ENCODE measurements around the gene AP3B1. TPM values are rescaled to one million over a fixed set of nuclear protein-coding genes. Genes with fewer than 3 reads are reported as not detected.
A peak's percentile ranks its signal among the peaks of the same experiment; 100 is the strongest.

Gene AP3B1
- total RNA-seq, 2 donors from 2014 or later = 50.4 to 52.6 TPM

DNA sequence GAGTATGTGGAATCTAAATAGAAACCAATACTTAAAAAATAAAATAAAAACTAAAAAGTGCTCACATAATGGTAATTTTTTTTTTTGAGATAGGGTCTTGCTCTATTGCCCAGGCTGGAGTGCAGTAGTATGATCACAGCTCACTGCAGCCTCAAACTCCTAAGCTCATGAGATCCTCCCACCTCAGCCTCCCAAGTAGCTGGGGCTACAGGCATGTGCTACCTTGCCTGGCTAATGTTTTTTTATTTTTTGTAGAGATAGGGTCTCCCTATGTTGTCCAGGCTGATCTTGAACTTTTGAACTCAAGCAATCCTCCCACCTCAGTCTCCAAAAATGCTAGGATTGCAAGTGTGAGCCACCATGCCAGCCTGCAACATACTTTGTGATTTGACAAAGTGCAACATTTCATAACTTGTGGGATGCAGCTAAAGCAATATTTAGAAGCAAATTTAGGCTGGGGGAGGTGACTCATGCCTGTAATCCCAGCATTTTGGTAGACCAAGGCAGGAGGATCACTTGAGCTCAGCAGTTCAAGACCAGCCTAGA lies 18.4 kb downstream of the AP3B1 start:
- no peaks in the 10 kb centered on the region for H3K27me3 ChIP-seq (replicated peaks; ENCODE audit: insufficient read depth)
- H3K4me3 ChIP-seq = no peak overlapping the region
- DNase-seq (ENCODE audit: low spot score) (no peak), ATAC-seq (ENCODE audit: insufficient number of reproducible peaks, low FRiP score, low read depth) (no peak)
- peaks cover 5 to 12% of the 10 kb centered on the region in 2 donors for H3K4me1 ChIP-seq (ENCODE audit: control insufficient read depth in 1 of 2, low read depth in 2 of 2)
- TF ChIP-seq, protein P1, sequence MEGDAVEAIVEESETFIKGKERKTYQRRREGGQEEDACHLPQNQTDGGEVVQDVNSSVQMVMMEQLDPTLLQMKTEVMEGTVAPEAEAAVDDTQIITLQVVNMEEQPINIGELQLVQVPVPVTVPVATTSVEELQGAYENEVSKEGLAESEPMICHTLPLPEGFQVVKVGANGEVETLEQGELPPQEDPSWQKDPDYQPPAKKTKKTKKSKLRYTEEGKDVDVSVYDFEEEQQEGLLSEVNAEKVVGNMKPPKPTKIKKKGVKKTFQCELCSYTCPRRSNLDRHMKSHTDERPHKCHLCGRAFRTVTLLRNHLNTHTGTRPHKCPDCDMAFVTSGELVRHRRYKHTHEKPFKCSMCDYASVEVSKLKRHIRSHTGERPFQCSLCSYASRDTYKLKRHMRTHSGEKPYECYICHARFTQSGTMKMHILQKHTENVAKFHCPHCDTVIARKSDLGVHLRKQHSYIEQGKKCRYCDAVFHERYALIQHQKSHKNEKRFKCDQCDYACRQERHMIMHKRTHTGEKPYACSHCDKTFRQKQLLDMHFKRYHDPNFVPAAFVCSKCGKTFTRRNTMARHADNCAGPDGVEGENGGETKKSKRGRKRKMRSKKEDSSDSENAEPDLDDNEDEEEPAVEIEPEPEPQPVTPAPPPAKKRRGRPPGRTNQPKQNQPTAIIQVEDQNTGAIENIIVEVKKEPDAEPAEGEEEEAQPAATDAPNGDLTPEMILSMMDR (IDR thresholded peaks at IDR 0.05) = no peak
- H3K9me3 ChIP-seq = no peaks in the 10 kb centered on the region
- H3K36me3 ChIP-seq = no peaks in the 10 kb centered on the region
- H3K27ac ChIP-seq = no peak overlapping the region

DNA sequence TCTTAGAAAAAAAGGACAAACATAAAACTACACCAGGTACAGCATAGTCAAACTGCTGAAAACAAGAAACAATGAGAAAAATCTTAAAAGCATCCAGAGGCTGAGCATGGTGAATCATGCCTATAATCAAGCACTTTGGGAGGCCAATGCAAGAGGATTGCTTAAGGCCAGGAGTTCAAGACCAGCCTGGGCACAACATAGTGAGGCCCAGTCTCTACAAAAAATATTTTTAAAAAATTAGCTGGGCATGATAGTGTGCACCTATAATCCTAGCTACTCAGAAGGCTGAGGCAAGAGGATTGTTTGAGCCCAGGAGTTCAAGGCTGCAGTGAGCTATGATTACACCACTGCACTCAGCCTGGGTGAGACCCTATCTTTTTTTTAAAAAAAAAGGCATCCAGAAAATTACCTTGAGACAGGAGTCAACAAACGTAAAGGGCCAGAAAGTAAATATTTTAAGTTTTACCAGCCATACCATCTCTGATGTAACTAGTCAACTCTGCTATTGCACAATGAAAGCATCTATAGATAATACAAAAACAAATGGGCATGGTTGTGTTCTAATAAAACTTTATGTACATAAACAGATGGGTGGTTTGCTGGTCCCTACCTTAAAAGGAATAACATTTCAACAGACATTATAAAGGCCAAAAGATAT lies 19.8 kb downstream of the AP3B1 start:
- Histone ChIP-seq H3K36me3 (no peaks in the 10 kb centered on the region), H3K27me3 (replicated peaks; ENCODE audit: insufficient read depth) (no peaks in the 10 kb centered on the region), H3K27ac (no peak overlapping the region), H3K4me1 (ENCODE audit: control insufficient read depth in 1 of 2, low read depth in 2 of 2) (peaks cover 5 to 12% of the 10 kb centered on the region in 2 donors), H3K4me3 (no peak overlapping the region), H3K9me3 (no peaks in the 10 kb centered on the region)
- ATAC-seq (ENCODE audit: insufficient number of reproducible peaks, low FRiP score, low read depth) (no peak), DNase-seq (ENCODE audit: low spot score) (no peak)
- TF ChIP-seq, protein P1 (IDR thresholded peaks at IDR 0.05) = no peak

DNA sequence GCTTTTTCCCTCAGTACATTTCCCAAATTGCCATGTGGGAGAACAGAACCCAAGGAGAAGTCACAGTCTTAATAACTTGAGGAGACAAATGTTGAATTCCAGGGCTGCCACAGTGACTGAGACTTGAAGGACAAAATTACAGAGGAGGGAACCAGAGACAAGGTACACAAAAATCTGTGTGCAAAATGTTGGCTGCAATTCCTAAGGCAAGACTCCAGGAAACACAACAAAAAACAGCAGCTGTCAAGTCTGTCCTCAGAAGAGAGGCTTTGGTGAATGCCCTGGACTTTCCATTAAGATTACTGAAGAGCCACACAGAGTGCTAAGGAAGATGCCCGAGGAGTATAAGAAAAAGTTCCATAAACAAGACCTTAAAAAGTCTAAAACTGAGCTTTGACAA lies 21.1 kb downstream of the AP3B1 start:
- peaks cover 10 to 12% of the 10 kb centered on the region in 2 donors for H3K4me1 ChIP-seq (ENCODE audit: control insufficient read depth in 1 of 2, low read depth in 2 of 2)
- DNase-seq (ENCODE audit: low spot score) = no peak
- ATAC-seq (ENCODE audit: insufficient number of reproducible peaks, low FRiP score, low read depth) = no peak
- no peaks in the 10 kb centered on the region for H3K9me3 ChIP-seq
- no peak overlapping the region for H3K4me3 ChIP-seq
- no peak overlapping the region for H3K27ac ChIP-seq
- H3K27me3 ChIP-seq (replicated peaks; ENCODE audit: insufficient read depth) = no peaks in the 10 kb centered on the region
- TF ChIP-seq, protein P1 (IDR thresholded peaks at IDR 0.05) = no peak
- H3K36me3 ChIP-seq = no peaks in the 10 kb centered on the region

DNA sequence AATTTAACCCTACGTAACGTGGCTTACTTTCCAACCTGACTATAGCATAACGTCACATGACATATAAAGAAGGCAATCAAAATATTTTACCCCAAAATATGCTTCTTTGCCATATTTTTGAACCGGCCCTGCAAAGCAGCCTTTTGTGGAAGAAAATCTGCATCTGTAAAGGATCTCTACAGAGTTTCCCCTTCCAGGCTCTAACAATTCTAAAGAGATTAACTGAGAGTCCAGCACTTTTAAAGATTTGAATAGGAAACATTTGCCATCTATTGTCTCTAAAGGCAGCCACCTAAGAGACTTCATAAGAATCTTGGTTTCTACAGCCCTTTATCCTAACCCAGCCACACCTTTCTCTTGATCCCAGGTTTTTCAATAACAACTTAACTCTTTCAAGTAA lies 22.7 kb downstream of the AP3B1 start:
- no peaks in the 10 kb centered on the region for H3K27me3 ChIP-seq (replicated peaks; ENCODE audit: insufficient read depth)
- H3K9me3 ChIP-seq = no peaks in the 10 kb centered on the region
- peaks cover 12% of the 10 kb centered on the region in 2 donors for H3K4me1 ChIP-seq (ENCODE audit: control insufficient read depth in 1 of 2, low read depth in 2 of 2)
- no peaks in the 10 kb centered on the region for H3K36me3 ChIP-seq
- DNase-seq (ENCODE audit: low spot score) = no peak
- TF ChIP-seq, protein P1 (IDR thresholded peaks at IDR 0.05) = no peak
- no peak overlapping the region for H3K27ac ChIP-seq
- no peak for ATAC-seq (ENCODE audit: insufficient number of reproducible peaks, low FRiP score, low read depth)
- no peak overlapping the region for H3K4me3 ChIP-seq

DNA sequence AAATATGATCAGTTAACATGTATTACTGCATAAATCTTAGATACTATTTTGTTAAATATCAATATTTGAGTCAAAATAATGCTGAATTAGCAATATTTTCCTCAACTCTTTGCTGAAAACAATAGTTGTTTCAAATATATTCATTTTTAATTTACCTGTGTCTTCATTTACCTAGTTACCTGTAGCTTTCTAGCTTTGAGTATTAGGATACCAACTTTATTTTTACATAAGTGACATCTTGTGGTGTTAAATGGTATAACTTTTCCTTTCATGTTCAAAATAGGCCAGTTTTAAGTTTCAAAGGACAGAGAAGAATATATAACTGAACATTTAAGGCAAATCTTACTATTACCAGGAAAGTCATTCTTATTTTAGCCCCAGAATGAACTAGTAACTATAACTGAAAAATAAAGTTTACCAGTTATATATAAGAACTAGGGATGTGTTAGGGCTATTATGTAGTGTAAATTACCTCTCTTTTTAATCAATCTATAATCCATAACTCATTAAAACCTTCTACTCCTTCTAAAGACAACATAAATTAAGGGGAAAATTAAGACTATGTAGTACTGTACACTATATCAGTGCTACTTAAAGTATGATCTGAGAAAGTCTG lies 25.3 kb downstream of the AP3B1 start:
- Histone ChIP-seq H3K4me3 (no peak overlapping the region), H3K27ac (no peak overlapping the region), H3K9me3 (no peaks in the 10 kb centered on the region), H3K36me3 (no peaks in the 10 kb centered on the region), H3K4me1 (ENCODE audit: control insufficient read depth in 1 of 2, low read depth in 2 of 2) (peaks cover 12% of the 10 kb centered on the region in 2 donors), H3K27me3 (replicated peaks; ENCODE audit: insufficient read depth) (no peaks in the 10 kb centered on the region)
- no peak for ATAC-seq (ENCODE audit: insufficient number of reproducible peaks, low FRiP score, low read depth)
- TF ChIP-seq, protein P1 (IDR thresholded peaks at IDR 0.05) = peak; percentile 42
- DNase-seq (ENCODE audit: low spot score) = no peak

Measured in thoracic aorta (tissue), 2 donors.